Hepatocyte (in vitro differentiated cells): Measurements from ENCODE around the gene TMPRSS11B. TPM values are rescaled to one million over a fixed set of nuclear protein-coding genes. Genes with fewer than 3 reads are reported as not detected.

Experiments
- DNase-seq: peaks from one replicate; pipeline ENCODE4 v3.0.0-alpha.2; 2016; ENCODE audit warnings: low spot score
- H2AFZ ChIP-seq: fragments of 200-600 bp; sonication (generic); 2 replicates; pipeline ENCODE4 v1.6.0; 2016; ENCODE audit warnings: antibody characterized with exemption, mild to moderate bottlenecking
- H3K27ac ChIP-seq: fragments of 200-600 bp; sonication (generic); 2 replicates; pipeline ENCODE4 v1.5.1; 2016; ENCODE audit warnings: mild to moderate bottlenecking
- H3K27me3 ChIP-seq: fragments of 200-600 bp; sonication (generic); 2 replicates; pipeline ENCODE4 v1.6.1; 2016
- H3K36me3 ChIP-seq: fragments of 200-600 bp; sonication (generic); replicated peaks from 2 replicates; pipeline ENCODE4 v1.5.1; 2016; ENCODE audit warnings: low read depth; ENCODE audit not compliant: insufficient read depth
- H3K4me1 ChIP-seq: fragments of 200-600 bp; sonication (generic); 2 replicates; pipeline ENCODE4 v1.5.1; 2016; ENCODE audit warnings: mild to moderate bottlenecking, moderate library complexity; ENCODE audit not compliant: insufficient read depth
- H3K4me2 ChIP-seq: fragments of 200-600 bp; sonication (generic); 2 replicates; pipeline ENCODE4 v1.6.0; 2016
- H3K4me3 ChIP-seq: fragments of 200-600 bp; sonication (generic); 2 replicates; pipeline ENCODE4 v1.5.1; 2016; ENCODE audit warnings: mild to moderate bottlenecking
- H3K79me2 ChIP-seq: fragments of 200-600 bp; sonication (generic); 2 replicates; pipeline ENCODE4 v1.6.0; 2017; ENCODE audit warnings: mild to moderate bottlenecking
- H3K9me2 ChIP-seq: fragments of 200-600 bp; sonication (generic); replicated peaks from 2 replicates; pipeline ENCODE4 v1.6.0; 2017; ENCODE audit warnings: mild to moderate bottlenecking; ENCODE audit not compliant: insufficient read depth
- H3K9me3 ChIP-seq: fragments of 200-600 bp; sonication (generic); 2 replicates; pipeline ENCODE4 v1.5.1; 2016; ENCODE audit warnings: low read depth, mild to moderate bottlenecking
- H4K20me1 ChIP-seq: fragments of 200-600 bp; sonication (generic); 2 replicates; pipeline ENCODE4 v1.6.0; 2016; ENCODE audit warnings: mild to moderate bottlenecking; ENCODE audit not compliant: insufficient read depth, poor library complexity, severe bottlenecking
- CTCF ChIP-seq: fragments of 200-600 bp; sonication (generic); IDR thresholded peaks from 2 replicates; pipeline ENCODE4 v1.5.1; 2016; ENCODE audit warnings: antibody characterized with exemption, mild to moderate bottlenecking; ENCODE audit not compliant: poor library complexity
- EZH2 ChIP-seq: fragments of 200-600 bp; sonication (generic); IDR thresholded peaks from 2 replicates; pipeline ENCODE4 v1.6.1; 2016; ENCODE audit warnings: antibody characterized with exemption, mild to moderate bottlenecking, borderline replicate concordance
- EZH2phosphoT487 ChIP-seq: fragments of 200-600 bp; sonication (generic); IDR thresholded peaks from one replicate; pipeline ENCODE4 v1.6.1; 2018; ENCODE audit warnings: antibody characterized with exemption, mild to moderate bottlenecking, low read depth, moderate library complexity; ENCODE audit not compliant: unreplicated experiment, severe bottlenecking
- WGBS: methylation state at CpG from one replicate; pipeline ENCODE4 v1.1.6; 2016; ENCODE audit warnings: low lambda C conversion rate; ENCODE audit errors: missing lambda C conversion rate; 5-methylcytosine and 5-hydroxymethylcytosine counted together
- polyA plus RNA-seq: library from polyadenylated mRNA; unstranded; fragments of >200 nt; fragmentation: Nextera tagmentation; extraction: Ambion mirVana; gene quantifications from 2 replicates; pipeline ENCODE4 v1.2.1, GENCODE V29; 2016
- total RNA-seq: library from RNA; depleted of rRNA; stranded (reverse); fragments of >200 nt; gene quantifications from 2 replicates; pipeline ENCODE4 v1.2.3, GENCODE V29; 2014

Gene TMPRSS11B
- total and polyA plus RNA-seq, 2 experiments from 2014 or later: 0.17 TPM; not detected in 1

GRCh38 chr4:68271851-68272357 is 26.4 kb upstream of the TMPRSS11B start:
- Histone ChIP-seq H3K36me3 (no peaks in the 10 kb centered on the region), H3K4me3 (no peak overlapping the region), H4K20me1 (no peaks in the 10 kb centered on the region), H3K4me2 (peak overlapping the region; percentile 67), H3K27ac (peak overlapping the region; percentile 1), H3K27me3 (no peaks in the 10 kb centered on the region), H3K79me2 (no peaks in the 10 kb centered on the region), H3K9me2 (no peaks in the 10 kb centered on the region), H2AFZ (peak overlapping the region; percentile 24), H3K4me1 (peaks cover 3% of the 10 kb centered on the region), H3K9me3 (no peaks in the 10 kb centered on the region)
- 14% methylated on average over 11 of the region's 11 CpGs for WGBS
- DNase-seq: peak; percentile 34
- no peak for TF ChIP-seq EZH2phosphoT487
- peak; percentile 78 for TF ChIP-seq CTCF

GRCh38 chr4:68267433-68267944 is 22.0 kb upstream of the TMPRSS11B start:
- Histone ChIP-seq H3K27ac (peak overlapping the region; percentile 38), H3K9me2 (no peaks in the 10 kb centered on the region), H3K9me3 (no peaks in the 10 kb centered on the region), H3K4me3 (no peak overlapping the region), H2AFZ (peak overlapping the region; percentile 29), H3K4me2 (no peak overlapping the region), H4K20me1 (no peaks in the 10 kb centered on the region), H3K79me2 (no peaks in the 10 kb centered on the region), H3K36me3 (no peaks in the 10 kb centered on the region), H3K4me1 (peaks cover 3% of the 10 kb centered on the region), H3K27me3 (no peaks in the 10 kb centered on the region)
- TF ChIP-seq EZH2: no peak
- TF ChIP-seq CTCF: no peak
- TF ChIP-seq EZH2phosphoT487: no peak
- no peak for DNase-seq
- 64% methylated on average over 2 of the region's 2 CpGs for WGBS

- H3K4me1 ChIP-seq: peaks cover 3% of the 10 kb centered on the region
- H2AFZ ChIP-seq: no peak overlapping the region
- no peaks in the 10 kb centered on the region for H3K9me2 ChIP-seq
- TF ChIP-seq EZH2 (no peak), EZH2phosphoT487 (no peak), CTCF (no peak)
- no peak overlapping the region for H3K27ac ChIP-seq
- no peak overlapping the region for H3K4me2 ChIP-seq
- 94% methylated on average over 3 of the region's 3 CpGs for WGBS
- H4K20me1 ChIP-seq: no peaks in the 10 kb centered on the region
- no peaks in the 10 kb centered on the region for H3K36me3 ChIP-seq
- no peak for DNase-seq
- H3K4me3 ChIP-seq: no peak overlapping the region
- H3K27me3 ChIP-seq: no peaks in the 10 kb centered on the region
- H3K79me2 ChIP-seq: no peaks in the 10 kb centered on the region
- no peaks in the 10 kb centered on the region for H3K9me3 ChIP-seq
These were observed 19.5 kb upstream of the TMPRSS11B start for GRCh38 chr4:68264875-68265565.
